Measurements from ENCODE around the gene CYP46A1. TPM values are rescaled to one million over a fixed set of nuclear protein-coding genes. Genes with fewer than 3 reads are reported as not detected.

The CYP46A1 gene
- total and polyA plus RNA-seq, 7 donors: 0.09 to 1.5 (median 0.50) TPM

- H3K9me3 ChIP-seq: no peaks in the 10 kb centered on the region
- intact Hi-C loops (cut with DNase I): no loop called here
- H3K4me3 ChIP-seq: no peak overlapping the region
- H3K4me1 ChIP-seq: no peaks in the 10 kb centered on the region
- peaks cover 0 to 15% (median 7%) of the 10 kb centered on the region in 3 donors for H3K27me3 ChIP-seq (ENCODE audit: insufficient read depth in 3 of 3, low read length in 2 of 3)
- H3K27ac ChIP-seq: no peak overlapping the region
- TF ChIP-seq, protein P1, sequence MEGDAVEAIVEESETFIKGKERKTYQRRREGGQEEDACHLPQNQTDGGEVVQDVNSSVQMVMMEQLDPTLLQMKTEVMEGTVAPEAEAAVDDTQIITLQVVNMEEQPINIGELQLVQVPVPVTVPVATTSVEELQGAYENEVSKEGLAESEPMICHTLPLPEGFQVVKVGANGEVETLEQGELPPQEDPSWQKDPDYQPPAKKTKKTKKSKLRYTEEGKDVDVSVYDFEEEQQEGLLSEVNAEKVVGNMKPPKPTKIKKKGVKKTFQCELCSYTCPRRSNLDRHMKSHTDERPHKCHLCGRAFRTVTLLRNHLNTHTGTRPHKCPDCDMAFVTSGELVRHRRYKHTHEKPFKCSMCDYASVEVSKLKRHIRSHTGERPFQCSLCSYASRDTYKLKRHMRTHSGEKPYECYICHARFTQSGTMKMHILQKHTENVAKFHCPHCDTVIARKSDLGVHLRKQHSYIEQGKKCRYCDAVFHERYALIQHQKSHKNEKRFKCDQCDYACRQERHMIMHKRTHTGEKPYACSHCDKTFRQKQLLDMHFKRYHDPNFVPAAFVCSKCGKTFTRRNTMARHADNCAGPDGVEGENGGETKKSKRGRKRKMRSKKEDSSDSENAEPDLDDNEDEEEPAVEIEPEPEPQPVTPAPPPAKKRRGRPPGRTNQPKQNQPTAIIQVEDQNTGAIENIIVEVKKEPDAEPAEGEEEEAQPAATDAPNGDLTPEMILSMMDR (IDR thresholded peaks at IDR 0.05): no peak
- DNase-seq (no peak), ATAC-seq (no peak)
- 43 to 59% (median 53%) methylated on average over 45 to 60 of the region's 60 CpGs for WGBS, 3 donors
- H3K36me3 ChIP-seq (ENCODE audit: insufficient read depth in 1 of 2, low read depth in 1 of 2): no peaks in the 10 kb centered on the region
These were observed 9.2 kb upstream of the CYP46A1 start for GRCh38 chr14:99674776-99675381.

GRCh38 chr14:99675382-99675835 is 8.7 kb upstream of the CYP46A1 start:
- Histone ChIP-seq H3K9me3 (no peaks in the 10 kb centered on the region), H3K36me3 (ENCODE audit: insufficient read depth in 1 of 2, low read depth in 1 of 2) (no peaks in the 10 kb centered on the region), H3K4me3 (no peak overlapping the region), H3K27ac (no peak overlapping the region), H3K4me1 (no peaks in the 10 kb centered on the region), H3K27me3 (ENCODE audit: insufficient read depth in 3 of 3, low read length in 2 of 3) (peaks cover 0 to 15% (median 7%) of the 10 kb centered on the region in 3 donors)
- ATAC-seq (no peak), DNase-seq (no peak)
- TF ChIP-seq, protein P1 (IDR thresholded peaks at IDR 0.05): no peak
- intact Hi-C loops (cut with DNase I): no loop called here
- 35 to 62% (median 48%) methylated on average over 36 to 42 of the region's 42 CpGs for WGBS, 3 donors

DNA sequence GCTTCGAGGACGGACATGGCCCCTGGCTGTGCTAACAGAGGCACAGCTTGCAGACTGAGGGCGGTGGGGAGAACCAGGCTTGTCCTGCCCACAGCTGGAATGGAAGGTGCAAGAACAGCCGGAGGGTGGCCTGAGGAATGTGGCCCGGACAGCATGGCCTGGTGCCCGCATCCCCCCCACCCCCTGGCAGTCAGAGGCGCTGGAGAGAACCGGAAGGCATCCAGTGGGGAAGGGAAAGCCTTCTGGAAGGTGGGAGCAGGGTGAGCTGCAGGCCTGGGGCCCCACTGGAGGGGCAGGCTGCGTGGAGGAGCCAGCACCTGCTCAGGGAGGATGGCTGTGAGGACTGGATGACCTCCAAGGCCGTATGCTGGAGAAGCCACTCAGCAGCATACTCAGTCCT is 8.1 kb upstream of the CYP46A1 start:
- H3K4me3 ChIP-seq: no peak overlapping the region
- DNase-seq (no peak), ATAC-seq (no peak)
- H3K9me3 ChIP-seq: no peaks in the 10 kb centered on the region
- H3K27ac ChIP-seq: no peak overlapping the region
- WGBS, 3 donors: 28 to 41% (median 38%) methylated on average over 10 of the region's 10 CpGs
- intact Hi-C loops (cut with DNase I): no loop called here
- TF ChIP-seq, protein P1 (IDR thresholded peaks at IDR 0.05): no peak
- H3K4me1 ChIP-seq: no peaks in the 10 kb centered on the region
- peaks cover 0 to 15% (median 7%) of the 10 kb centered on the region in 3 donors for H3K27me3 ChIP-seq (ENCODE audit: insufficient read depth in 3 of 3, low read length in 2 of 3)
- no peaks in the 10 kb centered on the region for H3K36me3 ChIP-seq (ENCODE audit: insufficient read depth in 1 of 2, low read depth in 1 of 2)

GRCh38 chr14:99676657-99677056 is 7.4 kb upstream of the CYP46A1 start:
- TF ChIP-seq, protein P1 (IDR thresholded peaks at IDR 0.05): no peak
- Histone ChIP-seq H3K4me1 (no peaks in the 10 kb centered on the region), H3K36me3 (ENCODE audit: insufficient read depth in 1 of 2, low read depth in 1 of 2) (no peaks in the 10 kb centered on the region), H3K27ac (no peak overlapping the region), H3K4me3 (no peak overlapping the region), H3K27me3 (ENCODE audit: insufficient read depth in 3 of 3, low read length in 2 of 3) (peaks cover 0 to 15% (median 7%) of the 10 kb centered on the region in 3 donors), H3K9me3 (no peaks in the 10 kb centered on the region)
- no peak for ATAC-seq
- DNase-seq: no peak
- intact Hi-C loops (cut with DNase I): no loop called here
- WGBS, 3 donors: 65 to 79% (median 70%) methylated on average over 7 to 8 of the region's 8 CpGs

Data from psoas muscle (tissue), 8 donors.